ENCODE data around the gene TRIM39. TPM values are rescaled to one million over a fixed set of nuclear protein-coding genes. Genes with fewer than 3 reads are reported as not detected.
A peak's percentile ranks its signal among the peaks of the same experiment; 100 is the strongest.

TRIM39 gene
- total and polyA plus RNA-seq, 9 of the 15 experiments (the other 6 are each of a cell fraction or from before 2014, with no cell fraction given), result 5.6 to 17.7 (median 12.8) TPM

DNA sequence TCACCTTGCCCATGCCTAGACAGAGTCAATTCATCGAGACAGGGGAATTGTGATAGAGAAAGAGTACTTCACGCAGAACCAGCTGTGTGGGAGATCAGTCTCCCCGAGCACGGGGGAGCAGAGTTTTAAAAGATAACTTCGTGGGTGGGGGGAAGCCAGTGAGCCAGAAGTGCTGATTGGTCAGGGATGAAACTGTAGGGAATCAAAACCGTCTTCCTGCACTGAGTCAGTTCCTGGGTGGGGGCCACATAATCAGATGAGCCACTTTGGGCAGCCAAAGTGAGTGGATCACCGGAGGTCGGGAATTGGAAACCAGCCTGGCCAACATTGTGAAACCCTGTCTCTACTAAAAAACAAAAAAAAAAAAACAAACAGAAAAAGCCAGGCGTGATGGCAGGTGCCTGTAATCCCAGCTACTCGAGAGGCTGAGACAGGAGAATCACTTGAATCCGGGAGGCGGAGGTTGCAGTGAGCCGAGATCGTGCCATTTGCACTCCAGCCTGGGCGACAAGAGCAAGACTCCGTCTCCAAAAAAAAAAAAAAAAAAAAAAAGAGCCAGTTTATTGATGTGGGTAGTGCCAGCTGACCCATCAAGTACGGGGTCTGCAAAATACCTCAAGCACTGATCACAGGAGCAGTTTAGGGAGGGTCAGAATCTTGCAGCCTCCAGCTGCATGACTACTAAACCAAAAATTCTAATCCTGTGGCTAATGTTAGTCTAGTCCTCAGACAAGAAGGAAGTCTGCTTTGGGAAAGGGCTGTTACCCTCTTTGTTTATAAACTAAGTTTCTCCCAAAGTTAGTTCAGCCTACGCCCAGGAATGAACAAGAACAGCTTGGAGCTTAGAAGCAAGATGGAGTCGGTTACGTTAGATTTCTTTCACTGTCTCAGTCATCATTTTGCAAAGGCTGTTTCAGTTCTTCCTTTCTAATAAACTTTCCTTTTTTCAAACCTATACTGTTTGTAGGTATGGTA, 3.9 kb upstream of the TRIM39 start:
- no peaks in the 10 kb centered on the region for H3K9me3 ChIP-seq (replicated peaks; ENCODE audit: control insufficient read depth, insufficient read depth, low read depth, low read length)
- no peak for ATAC-seq
- TF ChIP-seq KLF13 (tag; IDR thresholded peaks at IDR 0.05; ENCODE audit: borderline replicate concordance, low read depth), result peak; percentile 30; the same call in 1 of the 2 replicates
- TF ChIP-seq NFIC (IDR thresholded peaks at IDR 0.05), result 0 out of 2 replicates have a peak, but pooled peaks have one; percentile 18
- TF ChIP-seq TOE1 (IDR thresholded peaks at IDR 0.05; ENCODE audit: borderline replicate concordance), result no peak
- TF ChIP-seq TOE1 (CRISPR knock-in tag; IDR thresholded peaks at IDR 0.05; ENCODE audit: borderline replicate concordance, low read depth), result no peak
- TF ChIP-seq ILK (tag; IDR thresholded peaks at IDR 0.05; ENCODE audit: borderline replicate concordance, low read depth), result peak; percentile 66; the same call in 1 of the 2 replicates
- TF ChIP-seq, protein P1, sequence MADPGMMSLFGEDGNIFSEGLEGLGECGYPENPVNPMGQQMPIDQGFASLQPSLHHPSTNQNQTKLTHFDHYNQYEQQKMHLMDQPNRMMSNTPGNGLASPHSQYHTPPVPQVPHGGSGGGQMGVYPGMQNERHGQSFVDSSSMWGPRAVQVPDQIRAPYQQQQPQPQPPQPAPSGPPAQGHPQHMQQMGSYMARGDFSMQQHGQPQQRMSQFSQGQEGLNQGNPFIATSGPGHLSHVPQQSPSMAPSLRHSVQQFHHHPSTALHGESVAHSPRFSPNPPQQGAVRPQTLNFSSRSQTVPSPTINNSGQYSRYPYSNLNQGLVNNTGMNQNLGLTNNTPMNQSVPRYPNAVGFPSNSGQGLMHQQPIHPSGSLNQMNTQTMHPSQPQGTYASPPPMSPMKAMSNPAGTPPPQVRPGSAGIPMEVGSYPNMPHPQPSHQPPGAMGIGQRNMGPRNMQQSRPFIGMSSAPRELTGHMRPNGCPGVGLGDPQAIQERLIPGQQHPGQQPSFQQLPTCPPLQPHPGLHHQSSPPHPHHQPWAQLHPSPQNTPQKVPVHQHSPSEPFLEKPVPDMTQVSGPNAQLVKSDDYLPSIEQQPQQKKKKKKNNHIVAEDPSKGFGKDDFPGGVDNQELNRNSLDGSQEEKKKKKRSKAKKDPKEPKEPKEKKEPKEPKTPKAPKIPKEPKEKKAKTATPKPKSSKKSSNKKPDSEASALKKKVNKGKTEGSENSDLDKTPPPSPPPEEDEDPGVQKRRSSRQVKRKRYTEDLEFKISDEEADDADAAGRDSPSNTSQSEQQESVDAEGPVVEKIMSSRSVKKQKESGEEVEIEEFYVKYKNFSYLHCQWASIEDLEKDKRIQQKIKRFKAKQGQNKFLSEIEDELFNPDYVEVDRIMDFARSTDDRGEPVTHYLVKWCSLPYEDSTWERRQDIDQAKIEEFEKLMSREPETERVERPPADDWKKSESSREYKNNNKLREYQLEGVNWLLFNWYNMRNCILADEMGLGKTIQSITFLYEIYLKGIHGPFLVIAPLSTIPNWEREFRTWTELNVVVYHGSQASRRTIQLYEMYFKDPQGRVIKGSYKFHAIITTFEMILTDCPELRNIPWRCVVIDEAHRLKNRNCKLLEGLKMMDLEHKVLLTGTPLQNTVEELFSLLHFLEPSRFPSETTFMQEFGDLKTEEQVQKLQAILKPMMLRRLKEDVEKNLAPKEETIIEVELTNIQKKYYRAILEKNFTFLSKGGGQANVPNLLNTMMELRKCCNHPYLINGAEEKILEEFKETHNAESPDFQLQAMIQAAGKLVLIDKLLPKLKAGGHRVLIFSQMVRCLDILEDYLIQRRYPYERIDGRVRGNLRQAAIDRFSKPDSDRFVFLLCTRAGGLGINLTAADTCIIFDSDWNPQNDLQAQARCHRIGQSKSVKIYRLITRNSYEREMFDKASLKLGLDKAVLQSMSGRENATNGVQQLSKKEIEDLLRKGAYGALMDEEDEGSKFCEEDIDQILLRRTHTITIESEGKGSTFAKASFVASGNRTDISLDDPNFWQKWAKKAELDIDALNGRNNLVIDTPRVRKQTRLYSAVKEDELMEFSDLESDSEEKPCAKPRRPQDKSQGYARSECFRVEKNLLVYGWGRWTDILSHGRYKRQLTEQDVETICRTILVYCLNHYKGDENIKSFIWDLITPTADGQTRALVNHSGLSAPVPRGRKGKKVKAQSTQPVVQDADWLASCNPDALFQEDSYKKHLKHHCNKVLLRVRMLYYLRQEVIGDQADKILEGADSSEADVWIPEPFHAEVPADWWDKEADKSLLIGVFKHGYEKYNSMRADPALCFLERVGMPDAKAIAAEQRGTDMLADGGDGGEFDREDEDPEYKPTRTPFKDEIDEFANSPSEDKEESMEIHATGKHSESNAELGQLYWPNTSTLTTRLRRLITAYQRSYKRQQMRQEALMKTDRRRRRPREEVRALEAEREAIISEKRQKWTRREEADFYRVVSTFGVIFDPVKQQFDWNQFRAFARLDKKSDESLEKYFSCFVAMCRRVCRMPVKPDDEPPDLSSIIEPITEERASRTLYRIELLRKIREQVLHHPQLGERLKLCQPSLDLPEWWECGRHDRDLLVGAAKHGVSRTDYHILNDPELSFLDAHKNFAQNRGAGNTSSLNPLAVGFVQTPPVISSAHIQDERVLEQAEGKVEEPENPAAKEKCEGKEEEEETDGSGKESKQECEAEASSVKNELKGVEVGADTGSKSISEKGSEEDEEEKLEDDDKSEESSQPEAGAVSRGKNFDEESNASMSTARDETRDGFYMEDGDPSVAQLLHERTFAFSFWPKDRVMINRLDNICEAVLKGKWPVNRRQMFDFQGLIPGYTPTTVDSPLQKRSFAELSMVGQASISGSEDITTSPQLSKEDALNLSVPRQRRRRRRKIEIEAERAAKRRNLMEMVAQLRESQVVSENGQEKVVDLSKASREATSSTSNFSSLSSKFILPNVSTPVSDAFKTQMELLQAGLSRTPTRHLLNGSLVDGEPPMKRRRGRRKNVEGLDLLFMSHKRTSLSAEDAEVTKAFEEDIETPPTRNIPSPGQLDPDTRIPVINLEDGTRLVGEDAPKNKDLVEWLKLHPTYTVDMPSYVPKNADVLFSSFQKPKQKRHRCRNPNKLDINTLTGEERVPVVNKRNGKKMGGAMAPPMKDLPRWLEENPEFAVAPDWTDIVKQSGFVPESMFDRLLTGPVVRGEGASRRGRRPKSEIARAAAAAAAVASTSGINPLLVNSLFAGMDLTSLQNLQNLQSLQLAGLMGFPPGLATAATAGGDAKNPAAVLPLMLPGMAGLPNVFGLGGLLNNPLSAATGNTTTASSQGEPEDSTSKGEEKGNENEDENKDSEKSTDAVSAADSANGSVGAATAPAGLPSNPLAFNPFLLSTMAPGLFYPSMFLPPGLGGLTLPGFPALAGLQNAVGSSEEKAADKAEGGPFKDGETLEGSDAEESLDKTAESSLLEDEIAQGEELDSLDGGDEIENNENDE (IDR thresholded peaks at IDR 0.05; ENCODE audit: low read depth, low read length), result no peak
- no peak for TF ChIP-seq MEIS2 (IDR thresholded peaks at IDR 0.05; ENCODE audit: partially characterized antibody)
- TF ChIP-seq PRMT5 (CRISPR knock-in tag; IDR thresholded peaks at IDR 0.05), result no peak

More for the DNA sequence above, 3.9 kb upstream of the TRIM39 start:
- no peaks in the 10 kb centered on the region for H3K9me1 ChIP-seq (ENCODE audit: control insufficient read depth, insufficient read depth, low read length)
- peaks cover 22 to 35% of the 10 kb centered on the region in 2 experiments for H3K4me1 ChIP-seq (replicated peaks in 1 of 2; ENCODE audit: control insufficient read depth in 2 of 2, insufficient read depth in 2 of 2, low read length in 2 of 2)
- ChIA-PET POLR2A (interaction anchor here (0.6 to 2.4 kb wide), 4 partner anchors 8 to 633 kb away, joined by 3 to 9 read pairs (median 3); no protein-coding TSS in a partner anchor), CTCF (ENCODE audit: low intra/inter-chr PET ratio) (no interaction called here)
- H2AFZ ChIP-seq (ENCODE audit: low read depth, low read length), result no peak overlapping the region
- H3K4me3 ChIP-seq, result no peak overlapping the region
- no TSS peak for BruUV-seq (replicated peaks)
- peak overlapping the region; percentile 51 for H3K4me2 ChIP-seq (ENCODE audit: insufficient read depth, low read length)
- peaks cover 98% of the 10 kb centered on the region for H3K79me2 ChIP-seq (ENCODE audit: control insufficient read depth, insufficient read depth, low read length)
- DNase-seq (ENCODE audit: extremely low read depth in 1 of 4, low spot score in 3 of 4) (peak; percentile 39 to 69 (median 50)), FAIRE-seq (no peak)
- 55% methylated on average over 20 of the region's 20 CpGs for WGBS (ENCODE audit: insufficient coverage, low coverage, missing lambda C conversion rate)
- H4K20me1 ChIP-seq (replicated peaks; ENCODE audit: control insufficient read depth, insufficient read depth, low read length), result peaks cover 9% of the 10 kb centered on the region
- H3K9ac ChIP-seq (ENCODE audit: insufficient read depth in 1 of 2, low read depth in 2 of 2, low read length in 2 of 2), result no peak overlapping the region
- H3K27me3 ChIP-seq (ENCODE audit: control insufficient read depth in 2 of 2, insufficient read depth in 2 of 2, low read length in 2 of 2), result no peaks in the 10 kb centered on the region
- intact Hi-C loops (cut with micrococcal nuclease), result no loop called here
- in situ Hi-C loops (cut with MboI), result no loop called here
- no peak overlapping the region; the same call in 2 of the 3 replicates for H3K27ac ChIP-seq (ENCODE audit: extremely low read depth, low read depth, low read length)
- H3K36me3 ChIP-seq (ENCODE audit: control insufficient read depth, insufficient read depth, low read length), result peaks cover 51% of the 10 kb centered on the region
